ENCODE data around the gene NTNG1.

Gene NTNG1

GRCh38 chr1:107342316-107342715, 201.5 kb downstream of the NTNG1 start:
- H3K9me3 ChIP-seq (ENCODE audit: control insufficient read depth, low read length): no peaks in the 10 kb centered on the region
- H3K27ac ChIP-seq (ENCODE audit: insufficient read depth, low read length, poor library complexity, severe bottlenecking): no peak overlapping the region
- no peak for DNase-seq
- no peak overlapping the region for H3K4me3 ChIP-seq (ENCODE audit: insufficient read depth, low read depth, low read length, poor library complexity, severe bottlenecking)
- H3K4me1 ChIP-seq (ENCODE audit: control insufficient read depth, insufficient read depth, low read length, poor library complexity, severe bottlenecking): no peaks in the 10 kb centered on the region
- H3K27me3 ChIP-seq (replicated peaks; ENCODE audit: control insufficient read depth, insufficient read depth, low read length, poor library complexity, severe bottlenecking): no peaks in the 10 kb centered on the region
- H3K36me3 ChIP-seq (ENCODE audit: control insufficient read depth, insufficient read depth, low read length): no peaks in the 10 kb centered on the region

DNA sequence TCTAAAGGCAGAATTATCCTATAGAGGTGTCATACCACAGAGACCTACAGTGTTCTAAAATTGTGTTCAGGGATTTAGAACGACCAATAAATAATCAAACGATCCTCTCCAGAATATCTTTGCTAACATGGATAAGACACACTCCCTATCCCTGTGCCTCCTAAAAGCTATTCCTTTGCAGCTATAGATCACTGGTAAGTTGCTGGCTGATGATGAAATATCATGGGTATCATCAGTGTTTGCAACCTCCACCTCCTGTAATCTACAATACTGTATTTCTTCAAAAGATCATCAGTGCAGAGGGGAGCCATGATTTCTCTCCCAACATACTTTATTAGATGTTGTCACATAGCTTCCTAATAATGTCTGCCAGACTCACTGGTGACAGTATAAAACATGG, 201.9 kb downstream of the NTNG1 start:
- no peak for DNase-seq
- no peaks in the 10 kb centered on the region for H3K36me3 ChIP-seq (ENCODE audit: control insufficient read depth, insufficient read depth, low read length)
- H3K9me3 ChIP-seq (ENCODE audit: control insufficient read depth, low read length): no peaks in the 10 kb centered on the region
- H3K4me1 ChIP-seq (ENCODE audit: control insufficient read depth, insufficient read depth, low read length, poor library complexity, severe bottlenecking): no peaks in the 10 kb centered on the region
- no peak overlapping the region for H3K4me3 ChIP-seq (ENCODE audit: insufficient read depth, low read depth, low read length, poor library complexity, severe bottlenecking)
- no peaks in the 10 kb centered on the region for H3K27me3 ChIP-seq (replicated peaks; ENCODE audit: control insufficient read depth, insufficient read depth, low read length, poor library complexity, severe bottlenecking)
- H3K27ac ChIP-seq (ENCODE audit: insufficient read depth, low read length, poor library complexity, severe bottlenecking): no peak overlapping the region

DNA sequence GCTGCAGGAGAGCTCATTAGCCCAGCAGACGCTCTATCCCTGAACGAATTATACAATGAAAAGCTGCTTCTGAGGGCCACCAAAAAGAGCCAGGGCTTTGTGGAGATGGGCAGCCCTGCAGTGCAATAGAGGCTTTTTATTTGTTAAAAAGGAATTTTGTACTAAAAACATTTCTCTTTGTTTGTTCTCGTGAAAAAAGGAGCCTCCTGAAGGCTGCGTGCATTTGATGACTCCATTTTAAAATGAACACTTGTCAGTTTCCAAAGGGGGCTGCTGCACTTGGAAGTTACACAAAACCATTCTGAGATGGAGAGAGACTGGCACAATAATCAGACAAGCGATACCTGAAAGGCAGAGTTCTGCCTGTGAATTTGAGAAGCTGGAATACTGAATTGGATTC, 202.8 kb downstream of the NTNG1 start:
- no peaks in the 10 kb centered on the region for H3K27me3 ChIP-seq (replicated peaks; ENCODE audit: control insufficient read depth, insufficient read depth, low read length, poor library complexity, severe bottlenecking)
- H3K4me3 ChIP-seq (ENCODE audit: insufficient read depth, low read depth, low read length, poor library complexity, severe bottlenecking): no peak overlapping the region
- H3K4me1 ChIP-seq (ENCODE audit: control insufficient read depth, insufficient read depth, low read length, poor library complexity, severe bottlenecking): no peaks in the 10 kb centered on the region
- H3K36me3 ChIP-seq (ENCODE audit: control insufficient read depth, insufficient read depth, low read length): no peaks in the 10 kb centered on the region
- H3K27ac ChIP-seq (ENCODE audit: insufficient read depth, low read length, poor library complexity, severe bottlenecking): no peak overlapping the region
- no peaks in the 10 kb centered on the region for H3K9me3 ChIP-seq (ENCODE audit: control insufficient read depth, low read length)
- no peak for DNase-seq

DNA sequence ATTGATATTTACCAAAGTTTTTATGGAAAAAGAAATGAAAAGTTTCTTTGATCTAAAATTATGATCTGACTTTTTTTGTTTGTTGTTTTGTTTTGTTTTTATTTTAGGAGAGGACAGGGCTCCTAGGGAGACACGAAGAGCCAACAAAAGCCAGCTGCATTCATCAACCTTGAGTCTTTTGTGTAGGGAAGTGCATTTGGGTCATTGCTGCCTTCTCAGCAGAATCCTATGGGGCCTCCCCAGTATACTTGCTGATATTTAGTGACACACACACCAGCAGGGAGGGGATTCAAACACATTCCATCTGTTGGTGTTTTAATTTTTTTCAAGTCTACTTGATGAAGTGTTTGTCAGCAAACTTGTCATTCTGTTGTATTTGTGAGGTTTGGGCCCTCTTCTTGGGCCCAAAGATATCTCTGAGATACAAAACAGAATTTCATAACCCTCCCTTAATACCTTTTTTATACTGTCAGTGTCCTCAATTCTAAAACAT, 203.5 kb downstream of the NTNG1 start:
- no peak for DNase-seq
- no peaks in the 10 kb centered on the region for H3K9me3 ChIP-seq (ENCODE audit: control insufficient read depth, low read length)
- no peak overlapping the region for H3K27ac ChIP-seq (ENCODE audit: insufficient read depth, low read length, poor library complexity, severe bottlenecking)
- no peaks in the 10 kb centered on the region for H3K27me3 ChIP-seq (replicated peaks; ENCODE audit: control insufficient read depth, insufficient read depth, low read length, poor library complexity, severe bottlenecking)
- no peaks in the 10 kb centered on the region for H3K36me3 ChIP-seq (ENCODE audit: control insufficient read depth, insufficient read depth, low read length)
- no peaks in the 10 kb centered on the region for H3K4me1 ChIP-seq (ENCODE audit: control insufficient read depth, insufficient read depth, low read length, poor library complexity, severe bottlenecking)
- H3K4me3 ChIP-seq (ENCODE audit: insufficient read depth, low read depth, low read length, poor library complexity, severe bottlenecking): no peak overlapping the region

GRCh38 chr1:107344836-107345235, 204.0 kb downstream of the NTNG1 start:
- Histone ChIP-seq H3K27me3 (replicated peaks; ENCODE audit: control insufficient read depth, insufficient read depth, low read length, poor library complexity, severe bottlenecking) (no peaks in the 10 kb centered on the region), H3K36me3 (ENCODE audit: control insufficient read depth, insufficient read depth, low read length) (no peaks in the 10 kb centered on the region), H3K4me1 (ENCODE audit: control insufficient read depth, insufficient read depth, low read length, poor library complexity, severe bottlenecking) (no peaks in the 10 kb centered on the region), H3K27ac (ENCODE audit: insufficient read depth, low read length, poor library complexity, severe bottlenecking) (no peak overlapping the region), H3K4me3 (ENCODE audit: insufficient read depth, low read depth, low read length, poor library complexity, severe bottlenecking) (no peak overlapping the region), H3K9me3 (ENCODE audit: control insufficient read depth, low read length) (no peaks in the 10 kb centered on the region)
- DNase-seq: no peak

GRCh38 chr1:107352850-107353249, 212.0 kb downstream of the NTNG1 start:
- H3K9me3 ChIP-seq (ENCODE audit: control insufficient read depth, low read length): no peaks in the 10 kb centered on the region
- no peak overlapping the region for H3K4me3 ChIP-seq (ENCODE audit: insufficient read depth, low read depth, low read length, poor library complexity, severe bottlenecking)
- no peaks in the 10 kb centered on the region for H3K36me3 ChIP-seq (ENCODE audit: control insufficient read depth, insufficient read depth, low read length)
- H3K27ac ChIP-seq (ENCODE audit: insufficient read depth, low read length, poor library complexity, severe bottlenecking): no peak overlapping the region
- no peaks in the 10 kb centered on the region for H3K4me1 ChIP-seq (ENCODE audit: control insufficient read depth, insufficient read depth, low read length, poor library complexity, severe bottlenecking)
- no peak for DNase-seq
- no peaks in the 10 kb centered on the region for H3K27me3 ChIP-seq (replicated peaks; ENCODE audit: control insufficient read depth, insufficient read depth, low read length, poor library complexity, severe bottlenecking)

- Histone ChIP-seq H3K4me3 (ENCODE audit: insufficient read depth, low read depth, low read length, poor library complexity, severe bottlenecking) (no peak overlapping the region), H3K27ac (ENCODE audit: insufficient read depth, low read length, poor library complexity, severe bottlenecking) (no peak overlapping the region), H3K27me3 (replicated peaks; ENCODE audit: control insufficient read depth, insufficient read depth, low read length, poor library complexity, severe bottlenecking) (no peaks in the 10 kb centered on the region), H3K36me3 (ENCODE audit: control insufficient read depth, insufficient read depth, low read length) (no peaks in the 10 kb centered on the region), H3K4me1 (ENCODE audit: control insufficient read depth, insufficient read depth, low read length, poor library complexity, severe bottlenecking) (no peaks in the 10 kb centered on the region), H3K9me3 (ENCODE audit: control insufficient read depth, low read length) (no peaks in the 10 kb centered on the region)
- no peak for DNase-seq
Observed at GRCh38 chr1:107357376-107357775, 216.5 kb downstream of the NTNG1 start.

- H3K9me3 ChIP-seq (ENCODE audit: control insufficient read depth, low read length): no peaks in the 10 kb centered on the region
Observed at GRCh38 chr1:107358619-107359327, 217.9 kb downstream of the NTNG1 start.

DNA sequence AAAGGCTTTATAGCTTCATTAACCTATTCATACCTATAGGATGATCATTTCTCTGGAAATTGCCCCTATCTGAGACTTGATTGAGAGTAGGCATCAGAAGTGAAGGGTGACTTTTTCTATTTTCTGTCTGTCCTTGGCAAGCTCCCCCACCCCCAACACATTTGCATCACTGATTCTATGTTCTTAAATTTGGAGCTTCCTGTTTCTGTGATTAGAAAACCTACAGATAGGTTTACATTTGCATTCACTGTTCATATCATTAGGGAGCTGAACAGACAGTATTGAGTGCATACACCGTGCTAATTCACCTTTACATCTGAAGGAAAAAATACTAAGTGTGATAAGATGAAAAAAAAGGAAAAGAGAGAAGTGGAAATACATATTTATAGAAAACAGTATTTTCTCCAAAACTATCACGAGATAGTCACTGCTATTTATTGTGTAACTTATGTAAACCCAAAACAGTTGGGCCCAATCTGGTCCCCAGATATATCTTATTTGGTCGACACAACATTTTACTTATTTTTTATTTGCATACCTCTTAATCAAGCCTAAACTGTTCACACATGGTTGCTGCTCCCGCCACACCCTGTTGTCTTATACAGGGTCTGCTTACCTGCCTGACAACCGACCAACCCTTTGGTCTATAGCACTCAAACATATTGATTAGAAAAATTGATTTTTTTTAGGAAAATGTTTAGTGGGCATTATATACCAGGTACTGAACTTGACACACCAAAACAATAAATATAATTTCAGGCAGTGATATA, 218.8 kb downstream of the NTNG1 start:
- H3K27ac ChIP-seq (ENCODE audit: insufficient read depth, low read length, poor library complexity, severe bottlenecking): no peak overlapping the region

More at GRCh38 chr1:107358619-107359327, 217.9 kb downstream of the NTNG1 start:
- no peak overlapping the region for H3K4me3 ChIP-seq (ENCODE audit: insufficient read depth, low read depth, low read length, poor library complexity, severe bottlenecking)
- DNase-seq: no peak
- H3K4me1 ChIP-seq (ENCODE audit: control insufficient read depth, insufficient read depth, low read length, poor library complexity, severe bottlenecking): no peaks in the 10 kb centered on the region
- no peaks in the 10 kb centered on the region for H3K27me3 ChIP-seq (replicated peaks; ENCODE audit: control insufficient read depth, insufficient read depth, low read length, poor library complexity, severe bottlenecking)
- no peaks in the 10 kb centered on the region for H3K36me3 ChIP-seq (ENCODE audit: control insufficient read depth, insufficient read depth, low read length)
- H3K27ac ChIP-seq (ENCODE audit: insufficient read depth, low read length, poor library complexity, severe bottlenecking): no peak overlapping the region

GRCh38 chr1:107362468-107363140, 221.8 kb downstream of the NTNG1 start:
- no peak for DNase-seq
- Histone ChIP-seq H3K4me1 (ENCODE audit: control insufficient read depth, insufficient read depth, low read length, poor library complexity, severe bottlenecking) (no peaks in the 10 kb centered on the region), H3K27me3 (replicated peaks; ENCODE audit: control insufficient read depth, insufficient read depth, low read length, poor library complexity, severe bottlenecking) (no peaks in the 10 kb centered on the region), H3K9me3 (ENCODE audit: control insufficient read depth, low read length) (no peaks in the 10 kb centered on the region), H3K4me3 (ENCODE audit: insufficient read depth, low read depth, low read length, poor library complexity, severe bottlenecking) (no peak overlapping the region), H3K36me3 (ENCODE audit: control insufficient read depth, insufficient read depth, low read length) (no peaks in the 10 kb centered on the region), H3K27ac (ENCODE audit: insufficient read depth, low read length, poor library complexity, severe bottlenecking) (no peak overlapping the region)

More for the DNA sequence above, 218.8 kb downstream of the NTNG1 start:
- H3K27me3 ChIP-seq (replicated peaks; ENCODE audit: control insufficient read depth, insufficient read depth, low read length, poor library complexity, severe bottlenecking): no peaks in the 10 kb centered on the region
- no peaks in the 10 kb centered on the region for H3K36me3 ChIP-seq (ENCODE audit: control insufficient read depth, insufficient read depth, low read length)
- H3K4me3 ChIP-seq (ENCODE audit: insufficient read depth, low read depth, low read length, poor library complexity, severe bottlenecking): no peak overlapping the region
- DNase-seq: no peak
- H3K9me3 ChIP-seq (ENCODE audit: control insufficient read depth, low read length): no peaks in the 10 kb centered on the region
- no peaks in the 10 kb centered on the region for H3K4me1 ChIP-seq (ENCODE audit: control insufficient read depth, insufficient read depth, low read length, poor library complexity, severe bottlenecking)

Measured in effector memory CD4-positive, alpha-beta T cell (primary cell).